HG03175 (cell line): ENCODE results near the gene SRP68.
A peak's percentile ranks its signal among the peaks of the same experiment; 100 is the strongest.

Experiments
- ATAC-seq: cut with Tn5 transposase; IDR thresholded peaks from one replicate; pipeline ENCODE4 v1.9.1; 2021; ENCODE audit warnings: mild to moderate bottlenecking, moderate library complexity; ENCODE audit not compliant: unreplicated experiment

The SRP68 gene

DNA sequence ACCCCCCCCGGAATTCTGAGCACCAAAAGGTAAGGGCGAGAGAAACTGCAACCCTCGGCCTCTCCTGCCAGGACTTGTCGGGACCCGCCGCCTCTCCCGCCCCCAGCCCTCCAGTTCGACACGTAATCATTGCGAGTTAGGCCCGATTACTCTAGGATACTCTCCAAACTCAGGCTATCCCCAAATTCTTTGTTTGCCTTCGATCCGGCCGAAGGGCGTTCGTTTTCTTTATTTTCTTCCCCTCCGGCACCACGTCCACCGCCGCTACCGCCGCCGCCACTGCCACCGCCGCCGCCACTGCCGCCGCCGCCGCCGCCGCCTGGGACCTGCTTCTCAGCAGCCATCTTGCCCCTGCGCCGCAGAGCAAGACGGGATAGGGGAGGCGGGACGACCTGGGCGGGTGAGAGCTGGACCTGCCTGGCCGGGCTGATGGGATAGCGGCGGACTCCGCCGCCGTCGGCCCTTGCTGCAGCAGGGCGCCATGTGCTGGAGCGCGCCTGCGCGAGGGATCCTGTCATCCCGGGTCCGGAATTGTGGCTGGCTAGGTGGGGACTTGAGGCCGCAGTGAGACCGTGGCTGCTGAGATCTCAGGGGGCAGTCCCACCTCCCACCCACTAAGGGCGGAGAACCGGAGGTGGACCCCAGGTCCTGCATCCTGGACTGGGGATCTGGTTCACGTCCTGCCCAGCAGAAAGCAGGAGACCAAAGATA, at the start of gene SRP68:
SRP68 (minus strand) TSS at position 370 of the 711 bp plus-strand sequence; CDS start at position 344, 26 bp downstream.
- ATAC-seq: peak; percentile 80

DNA sequence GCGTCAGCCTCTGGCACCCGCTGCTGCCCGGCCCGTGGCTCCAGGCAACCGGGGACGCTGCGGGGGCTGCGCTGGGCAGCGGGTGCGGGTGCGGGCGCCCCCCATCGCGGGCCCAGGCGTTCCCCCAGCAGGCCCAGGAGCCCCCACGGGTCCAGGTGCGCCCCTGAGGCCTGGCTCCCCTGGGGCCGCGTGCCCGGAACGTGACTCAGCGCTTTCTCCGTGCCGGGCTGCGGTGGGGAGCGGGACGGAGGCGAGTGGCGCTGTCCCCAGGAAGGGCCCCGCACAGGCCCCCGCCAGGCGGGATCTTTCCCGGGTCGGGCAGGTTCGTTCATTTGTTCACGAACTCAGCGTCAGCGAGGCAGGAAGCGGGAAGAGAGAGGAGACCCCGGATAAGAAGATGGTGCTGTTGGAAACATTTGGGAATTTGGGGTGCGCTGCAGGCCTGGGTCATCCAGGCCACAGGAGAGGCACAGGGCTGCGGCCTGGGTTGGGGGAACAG, 49.7 kb upstream of the SRP68 start:
- ATAC-seq: peak; percentile 16

DNA sequence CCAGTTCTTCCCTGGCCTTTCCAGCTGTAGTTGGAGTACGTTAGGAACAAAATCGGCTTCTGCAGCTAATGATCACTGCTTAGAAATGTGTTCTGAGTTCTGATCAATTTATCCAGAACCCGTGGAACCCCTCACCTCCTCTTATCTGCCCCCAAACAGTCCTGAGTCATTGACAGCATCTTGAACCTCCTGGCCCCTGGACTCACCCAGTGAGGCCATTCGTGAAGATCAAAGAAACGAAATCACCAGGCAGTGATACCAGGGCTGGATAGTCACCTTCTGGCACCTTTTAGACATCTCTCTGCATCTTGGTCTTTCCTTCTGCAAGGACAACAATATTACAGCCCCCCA, 48.3 kb upstream of the SRP68 start:
- no peak for ATAC-seq

DNA sequence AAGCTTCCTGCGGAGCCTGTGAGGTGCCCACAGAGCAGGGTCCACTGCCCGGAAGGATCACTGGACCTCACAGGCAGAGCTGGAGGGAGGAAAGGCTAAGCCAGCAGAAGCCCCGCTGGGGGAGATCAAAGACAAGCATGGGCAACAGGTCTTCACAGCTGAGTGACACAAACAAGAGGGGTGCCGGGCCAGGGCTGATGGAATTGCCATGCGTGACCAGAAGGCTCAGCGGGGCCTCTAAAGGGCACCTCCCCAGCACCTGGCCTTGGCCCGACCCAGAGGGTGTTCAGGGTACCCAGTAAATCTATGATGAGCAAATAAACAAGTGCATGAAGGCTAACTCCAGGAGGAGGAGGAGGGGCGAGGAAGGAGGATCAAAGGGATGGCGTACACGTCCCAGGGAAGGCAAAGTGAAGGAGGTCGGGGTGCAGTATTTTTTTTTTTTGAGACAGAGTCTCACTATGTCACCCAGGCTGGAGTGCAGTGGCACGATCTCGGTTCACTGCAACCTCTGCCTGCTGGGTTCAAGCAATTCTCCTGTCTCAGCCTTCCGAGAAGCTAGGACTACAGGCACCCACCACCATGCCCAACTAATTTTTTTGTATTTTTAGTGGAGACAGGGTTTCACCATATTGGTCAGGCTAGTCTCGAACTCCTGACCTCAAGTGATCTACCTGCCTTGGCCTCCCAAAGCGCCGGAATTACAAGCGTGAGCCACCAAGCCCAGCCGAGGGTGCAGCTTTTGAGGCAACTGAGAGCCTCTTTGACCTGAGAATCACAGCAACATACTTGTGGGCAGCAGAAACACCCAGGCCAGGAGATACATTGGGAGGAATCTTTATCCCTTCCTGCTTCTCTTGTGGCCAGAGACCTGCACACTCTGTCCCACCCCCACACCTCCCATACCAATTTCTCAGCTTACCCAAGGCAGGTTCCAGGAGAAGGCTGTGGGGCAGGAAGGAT, 47.4 kb upstream of the SRP68 start:
- ATAC-seq: no peak

DNA sequence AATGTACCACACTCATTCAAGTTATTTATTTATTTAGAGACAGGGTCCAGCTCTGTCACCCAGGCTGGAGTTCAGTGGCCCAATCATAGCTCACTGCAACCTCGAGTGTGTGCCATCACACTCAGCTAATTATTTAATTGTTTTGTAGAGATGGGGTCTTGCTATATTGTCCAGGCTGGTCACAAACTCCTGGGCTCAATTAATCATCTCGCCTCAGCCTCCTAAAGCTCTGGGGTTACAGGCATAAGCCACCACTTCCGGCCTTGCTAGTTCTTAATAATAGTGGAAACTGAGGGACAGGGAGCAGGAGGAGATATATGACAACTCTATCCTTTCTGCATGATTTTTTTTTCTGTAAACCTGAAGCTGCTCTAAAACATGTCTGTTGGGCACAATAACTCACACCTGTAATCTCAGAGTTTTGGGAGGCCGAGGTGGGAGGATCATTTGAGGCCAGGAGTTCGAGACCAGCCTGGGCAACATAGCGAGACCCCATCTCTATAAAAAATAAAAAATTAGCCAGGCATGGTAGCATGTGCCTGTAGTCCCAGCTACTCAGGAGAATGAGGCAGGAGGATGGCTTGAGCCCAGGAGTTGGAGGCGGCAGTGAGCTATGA, 42.9 kb upstream of the SRP68 start:
- ATAC-seq: no peak

DNA sequence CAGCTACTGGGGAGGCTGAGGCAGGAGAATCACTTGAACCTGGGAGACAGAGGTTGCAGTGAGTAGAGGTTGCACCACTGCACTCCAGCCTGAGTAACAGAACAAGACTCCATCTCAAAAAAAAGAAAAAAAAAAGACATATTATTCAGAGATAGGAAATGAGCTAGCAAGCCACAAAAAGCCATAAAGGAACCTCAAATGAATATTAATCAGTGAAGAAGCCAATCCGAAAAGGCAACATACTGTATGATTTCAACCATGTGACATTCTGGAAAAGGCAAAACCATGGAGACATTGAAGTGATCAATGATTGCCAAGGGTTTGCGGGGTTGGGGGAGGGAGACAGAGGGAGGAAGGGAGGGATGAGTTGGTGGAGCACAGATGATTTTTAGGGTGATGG, 39.6 kb upstream of the SRP68 start:
- no peak for ATAC-seq

DNA sequence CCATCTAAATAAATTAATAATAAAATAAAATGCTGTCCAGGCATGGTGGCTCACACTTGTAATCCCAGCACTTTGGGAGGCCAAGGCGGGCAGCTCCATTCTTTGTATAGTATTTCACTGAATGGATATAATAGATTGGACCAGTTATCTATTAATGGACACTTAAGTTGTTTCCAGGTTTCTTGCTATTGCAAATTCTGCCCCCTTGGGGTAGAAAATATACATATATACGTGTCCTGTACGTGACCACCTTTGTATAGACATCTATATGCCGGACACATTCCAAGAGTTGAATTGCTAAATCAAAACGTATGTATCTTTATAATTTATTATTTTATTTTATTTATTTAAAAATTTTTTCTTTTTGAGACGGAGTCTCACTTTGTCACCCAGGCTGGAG, 35.2 kb upstream of the SRP68 start:
- no peak for ATAC-seq

DNA sequence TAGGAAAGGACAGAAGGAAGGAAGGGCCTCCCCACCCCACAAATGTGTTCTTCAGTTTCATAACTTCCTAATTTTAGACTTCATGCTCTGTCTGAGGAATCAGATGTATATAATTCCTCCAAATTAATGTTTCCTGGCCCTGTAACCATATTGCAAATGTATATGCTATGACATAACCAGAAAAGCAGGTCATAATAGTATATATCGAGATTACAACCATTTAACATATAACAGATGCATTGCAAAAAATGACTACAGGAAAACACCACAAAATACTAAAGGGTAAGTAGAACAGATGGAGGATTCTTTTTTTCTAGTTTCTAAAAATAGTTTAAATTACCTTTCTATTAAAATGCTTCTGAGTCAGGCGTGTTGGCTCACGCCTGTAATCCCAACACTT, 34.4 kb upstream of the SRP68 start:
- ATAC-seq: no peak

DNA sequence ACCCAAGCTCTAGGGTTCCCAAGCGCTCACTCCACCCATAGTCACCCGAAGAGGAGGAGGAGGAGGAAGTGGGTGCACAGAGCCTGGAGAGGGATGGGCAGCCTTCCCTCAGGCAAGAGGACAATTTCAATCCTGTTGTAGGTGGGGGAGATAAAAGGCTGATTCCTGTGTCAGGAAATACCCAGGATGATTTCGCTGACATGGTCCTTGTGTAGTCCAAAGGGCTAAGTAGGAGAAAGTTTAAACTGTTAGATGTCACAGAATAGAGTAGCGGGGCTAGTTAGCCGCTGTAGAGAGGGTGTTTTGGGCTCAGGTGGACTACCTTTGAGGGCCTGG, 32.5 kb upstream of the SRP68 start:
- no peak for ATAC-seq

DNA sequence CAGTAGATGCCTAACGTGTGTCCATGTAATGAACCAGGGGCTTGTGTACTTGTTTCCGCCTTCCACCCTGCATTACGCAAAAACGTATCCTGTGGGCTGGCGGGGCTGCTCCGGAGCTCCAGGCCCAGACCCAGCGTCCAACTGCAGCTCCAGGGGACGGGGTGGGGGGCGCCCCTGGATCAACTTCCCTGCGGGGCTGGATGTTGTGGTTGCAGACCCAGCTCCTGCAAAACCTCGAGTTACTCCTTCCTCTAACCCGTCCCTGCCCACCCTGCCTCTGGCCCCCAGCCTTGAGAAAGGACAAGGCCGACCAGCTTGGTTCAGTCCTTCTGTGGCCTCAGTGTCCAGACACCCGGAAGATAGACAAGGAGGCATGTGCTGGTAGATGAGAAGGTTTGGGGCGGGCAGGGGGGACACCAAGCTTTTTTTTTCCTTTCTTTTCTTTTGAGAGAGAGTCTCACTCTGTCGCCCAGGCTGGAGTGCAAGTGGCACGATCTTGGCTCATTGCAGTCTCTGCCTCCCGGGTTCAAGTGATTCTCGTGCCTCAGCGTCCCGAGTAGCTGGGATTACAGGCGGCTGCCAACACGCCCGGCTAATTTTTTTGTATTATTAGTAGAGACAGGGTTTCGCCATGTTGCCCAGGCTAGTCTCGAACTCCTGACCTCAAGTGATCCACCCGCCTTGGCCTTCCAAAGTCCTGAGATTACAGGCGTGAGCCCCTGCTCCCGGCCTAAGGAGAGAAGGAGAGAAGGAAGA, 32.0 kb upstream of the SRP68 start:
- ATAC-seq: no peak

DNA sequence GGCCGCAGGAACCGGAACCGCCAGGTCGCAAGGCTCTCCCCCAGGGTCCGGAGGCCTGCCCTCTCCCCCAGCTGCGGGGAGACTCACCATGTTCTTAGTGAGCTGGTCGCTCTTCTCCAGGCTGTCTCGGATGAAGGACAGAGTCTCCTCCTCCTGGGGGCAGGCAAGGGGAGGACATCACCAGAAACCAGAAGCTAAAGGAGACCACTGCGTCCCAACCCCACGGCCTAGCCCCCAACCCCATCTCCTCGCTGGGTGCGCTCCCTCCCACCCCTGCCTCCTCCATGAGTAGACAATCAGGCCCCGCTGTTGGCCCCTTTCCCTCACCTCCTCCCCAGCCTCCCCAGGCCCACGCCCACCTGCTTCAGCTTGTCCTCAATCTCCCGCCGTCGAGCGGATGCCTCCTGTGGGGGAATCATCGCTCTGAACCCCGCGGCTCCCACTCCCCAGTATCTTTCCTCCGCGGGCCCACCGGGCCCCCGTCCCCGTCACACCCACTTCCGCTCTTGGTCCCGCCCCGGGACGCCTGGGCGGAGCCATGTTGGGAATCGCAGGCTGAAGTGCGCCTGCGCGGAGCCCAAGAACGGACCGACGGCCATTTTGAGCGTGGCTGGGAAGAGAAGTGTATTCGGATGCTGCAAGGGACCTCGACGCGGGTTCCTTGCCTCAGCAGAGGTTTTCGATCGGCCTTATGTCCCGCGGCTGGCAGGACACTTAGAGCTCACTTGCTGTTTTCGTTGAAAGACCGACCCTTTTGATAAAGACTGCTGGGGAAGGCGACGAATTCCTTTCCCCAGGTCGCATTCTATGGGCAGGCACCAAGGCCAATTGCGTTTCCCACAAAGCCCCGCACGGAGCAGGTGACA, 31.2 kb upstream of the SRP68 start, which contains the start of gene EXOC7:
EXOC7 (minus strand) TSS at position 514 of the 866 bp plus-strand sequence; CDS start at position 419, 95 bp downstream.
- peak; percentile 79 for ATAC-seq

DNA sequence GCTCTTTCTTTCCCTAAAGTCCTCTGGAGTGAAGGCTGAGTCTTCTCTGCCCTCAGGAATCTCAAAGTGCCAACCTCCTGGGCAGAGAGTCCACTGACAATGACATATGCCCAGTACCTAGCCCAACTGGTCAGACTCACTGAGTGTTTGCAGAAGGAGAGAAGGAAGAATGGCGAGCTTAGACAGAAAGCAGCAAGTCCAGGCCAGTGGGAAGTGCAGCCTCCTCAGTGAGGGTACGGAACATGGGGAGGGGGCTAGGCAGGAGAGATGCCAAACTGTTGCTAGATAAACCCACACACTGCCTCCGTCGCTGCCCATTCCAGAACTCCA, 30.6 kb upstream of the SRP68 start:
- no peak for ATAC-seq

DNA sequence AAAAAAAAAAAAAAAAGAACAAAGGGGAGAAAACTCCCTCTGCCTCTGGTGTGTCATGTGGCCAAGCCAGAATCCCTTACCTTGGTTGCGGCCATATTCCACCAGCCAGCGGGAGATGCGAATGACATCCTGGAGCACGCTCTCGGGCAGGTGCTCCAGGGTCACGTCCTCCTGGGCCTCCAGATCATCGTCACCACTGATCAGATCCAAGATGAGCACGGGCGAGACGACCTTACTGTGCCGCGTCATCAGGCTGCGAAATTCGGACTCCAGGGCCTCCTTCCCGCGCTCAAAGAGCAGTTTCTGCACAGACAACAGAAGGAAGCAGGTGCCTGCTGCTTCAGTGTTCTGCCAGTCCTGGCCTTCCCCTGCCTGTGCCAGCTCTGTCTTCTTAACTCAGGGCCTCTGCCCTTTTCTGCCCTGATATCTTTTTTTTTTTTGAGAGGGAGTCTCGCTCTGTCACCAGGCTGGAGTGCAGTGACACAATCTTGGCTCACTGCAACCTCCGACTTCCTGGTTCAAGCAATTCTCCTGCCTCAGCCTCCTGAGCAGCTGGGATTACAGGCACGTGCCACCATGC, 25.5 kb upstream of the SRP68 start:
- ATAC-seq: no peak

DNA sequence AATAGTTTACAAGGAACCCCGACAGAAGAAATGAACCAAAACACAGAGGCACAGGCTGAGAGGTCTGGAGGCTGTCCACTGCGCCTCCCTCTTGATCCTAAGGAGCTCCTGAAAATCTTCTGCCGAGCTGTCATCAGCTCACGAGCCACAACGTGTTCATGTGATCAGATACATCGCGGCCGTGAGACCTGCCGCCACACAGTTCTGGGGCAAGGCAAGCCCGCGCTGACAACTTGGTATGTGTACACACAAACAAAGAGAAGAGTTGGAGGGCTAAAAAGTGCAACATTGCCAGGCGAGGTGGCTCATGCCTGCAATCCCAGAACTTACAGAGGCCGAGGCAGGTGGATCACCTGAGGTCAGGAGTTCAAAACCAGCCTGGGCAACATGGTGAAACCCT, 23.6 kb upstream of the SRP68 start:
- no peak for ATAC-seq

DNA sequence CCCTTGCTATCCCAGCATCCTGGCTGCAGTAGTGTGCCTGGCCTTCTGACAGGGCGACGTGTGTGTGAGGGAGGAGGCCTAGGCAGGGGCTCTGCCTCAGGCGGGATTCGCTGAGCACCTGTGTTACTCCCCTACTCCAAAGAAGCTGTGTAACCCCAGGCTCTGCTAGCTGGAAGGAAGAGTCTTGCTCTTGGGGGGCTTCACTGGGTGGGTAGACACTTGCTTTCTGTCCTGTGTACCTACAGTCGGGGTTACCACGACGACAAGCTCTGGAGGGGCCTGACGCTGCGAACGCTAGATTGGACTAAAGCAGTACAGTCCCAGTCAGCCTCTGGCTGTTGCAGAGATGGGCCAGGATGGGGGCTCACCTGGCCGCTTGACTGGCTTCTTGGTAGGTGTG, 21.7 kb upstream of the SRP68 start:
- ATAC-seq: no peak

DNA sequence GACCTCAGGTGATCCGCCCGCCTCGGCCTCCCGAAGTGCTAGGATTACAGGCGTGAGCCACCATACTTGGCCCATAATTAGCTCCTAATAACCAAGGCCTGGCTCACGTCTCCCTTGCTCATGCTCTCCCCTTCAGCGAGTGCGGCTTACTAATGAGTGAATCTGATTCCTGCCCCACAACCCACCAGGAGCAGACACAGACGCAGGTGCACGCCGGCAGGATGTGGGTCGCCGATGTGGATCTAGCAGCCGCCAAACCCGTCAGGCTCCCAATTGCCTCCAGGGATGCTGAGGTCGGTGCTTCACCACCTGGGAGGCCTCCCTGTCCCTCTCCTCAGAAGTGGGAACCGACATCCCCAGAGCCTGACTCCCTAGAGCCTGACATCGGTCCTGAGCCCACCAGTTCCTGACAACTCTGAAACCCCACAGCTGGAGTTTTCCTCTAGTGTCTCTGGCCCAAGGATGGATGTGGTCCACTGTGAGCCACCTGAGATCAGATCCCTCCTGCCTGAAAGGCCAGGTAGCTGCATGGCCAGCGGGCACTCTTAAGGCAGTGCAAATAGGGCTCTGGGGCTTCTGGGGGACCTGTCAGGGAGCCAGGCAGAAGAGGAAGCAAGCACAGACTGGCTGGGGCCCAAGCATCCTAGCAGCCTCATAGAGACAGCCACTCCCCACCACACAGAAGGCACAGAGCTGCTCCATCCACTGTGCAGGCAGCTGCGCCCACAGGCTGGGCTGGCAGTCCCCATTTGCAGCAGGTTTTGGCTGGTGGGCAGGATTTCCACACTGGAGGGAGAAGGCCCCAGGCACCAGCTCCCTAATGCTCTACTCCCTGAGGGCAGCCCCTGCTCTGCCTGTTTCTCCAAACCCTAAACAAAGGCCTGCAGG, 20.5 kb upstream of the SRP68 start:
- ATAC-seq: no peak

DNA sequence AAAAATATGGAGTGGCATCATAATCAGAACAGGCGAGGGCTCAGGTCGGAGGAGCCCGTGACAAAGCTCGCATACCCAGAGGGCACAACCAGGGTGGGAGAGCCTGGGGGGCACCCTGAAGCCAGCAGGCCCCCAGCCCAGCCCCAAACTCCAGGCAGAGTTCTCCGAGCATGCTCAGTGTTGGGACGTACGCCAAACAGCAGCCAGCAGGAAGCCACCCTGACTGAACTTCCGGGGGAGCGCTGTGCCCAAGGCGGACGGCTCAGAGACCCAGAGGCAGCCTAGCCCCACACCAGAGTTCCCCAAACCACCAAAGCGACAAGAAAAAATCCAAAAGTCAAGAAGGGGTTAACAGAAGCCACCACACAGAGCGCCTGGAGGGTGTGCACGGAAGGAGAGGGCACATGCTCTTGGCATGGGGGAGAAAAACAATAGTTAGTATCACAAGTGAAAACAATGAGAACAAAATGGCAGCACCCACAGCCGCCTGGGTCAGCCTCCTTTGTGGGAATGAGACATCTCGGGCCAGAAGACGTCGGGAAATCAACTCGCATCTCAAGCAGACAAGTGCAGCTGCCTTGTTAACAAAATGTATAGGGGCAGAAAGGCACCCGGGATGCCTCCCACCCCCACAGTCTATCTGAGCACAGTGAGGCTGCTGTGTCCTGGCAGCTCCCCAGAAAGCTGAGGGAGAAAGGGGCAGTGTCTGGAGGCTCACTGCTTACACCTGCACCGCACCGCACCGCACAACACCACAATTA, 19.4 kb upstream of the SRP68 start:
- no peak for ATAC-seq
